WTC11 (cell line): ENCODE measurements around the gene C10orf67. TPM values are rescaled to one million over a fixed set of nuclear protein-coding genes. Genes with fewer than 3 reads are reported as not detected.

Experiments used
- ATAC-seq: fragments of 200-7000 bp; cut with Tn5 transposase; 2 replicates; pipeline ENCODE4 v1.10.0; 2021; ENCODE audit warnings: mild to moderate bottlenecking, moderate library complexity
- CTCF ChIA-PET: fragments of 300-600 bp; sonication (Branson Sonifier 250); formaldehyde crosslinking; loops from one replicate; lab custom pipeline; 2021; ENCODE audit warnings: antibody characterized with exemption; lab: Charles Lee
- POLR2A ChIA-PET: fragments of 350-600 bp; sonication (Branson Sonifier 250); formaldehyde crosslinking; loops from one replicate; lab custom pipeline; 2021; ENCODE audit warnings: antibody characterized with exemption; lab: Charles Lee
- DNase-seq: peaks from one replicate; pipeline ENCODE4 v3.0.0; 2021; ENCODE audit warnings: low spot score
- H3K27ac Mint-ChIP-seq: 2 replicates; pipeline ENCODE4 v1.8.0; 2021; ENCODE audit warnings: mixed read lengths
- H3K27me3 Mint-ChIP-seq: 2 replicates; pipeline ENCODE4 v1.8.0; 2021; ENCODE audit warnings: low read depth, mild to moderate bottlenecking, moderate library complexity, mixed read lengths
- H3K36me3 Mint-ChIP-seq: 2 replicates; pipeline ENCODE4 v1.8.0; 2021; ENCODE audit warnings: mixed read lengths
- H3K4me1 Mint-ChIP-seq: 2 replicates; pipeline ENCODE4 v1.8.0; 2022; ENCODE audit warnings: mixed read lengths
- H3K4me3 Mint-ChIP-seq: 2 replicates; pipeline ENCODE4 v1.8.0; 2021; ENCODE audit warnings: mild to moderate bottlenecking, moderate library complexity, mixed read lengths
- H3K9me3 Mint-ChIP-seq: 2 replicates; pipeline ENCODE4 v1.8.0; 2021; ENCODE audit warnings: mixed read lengths
- ATF2 ChIP-seq: sonication (generic); formaldehyde crosslinking; IDR thresholded peaks from 2 replicates; pipeline ENCODE4 v1.8.1; 2022; ENCODE audit warnings: low read depth, missing genetic modification reagents, borderline replicate concordance
- CREM ChIP-seq: sonication (generic); formaldehyde crosslinking; IDR thresholded peaks from 2 replicates; pipeline ENCODE4 v1.8.1; 2022; ENCODE audit warnings: mild to moderate bottlenecking, missing genetic modification reagents, moderate library complexity
- GABPB1 ChIP-seq: sonication (generic); formaldehyde crosslinking; IDR thresholded peaks from 2 replicates; pipeline ENCODE4 v1.8.1; 2023; ENCODE audit warnings: mild to moderate bottlenecking, missing genetic modification reagents
- JAZF1 ChIP-seq: fragments of 250-450 bp; sonication (Bioruptor Pico); IDR thresholded peaks from 2 replicates; pipeline ENCODE4 v1.9.0; 2021; ENCODE audit warnings: moderate library complexity, mild to moderate bottlenecking, inconsistent platforms
- NFYB ChIP-seq: sonication (generic); formaldehyde crosslinking; conservative IDR thresholded peaks from 2 replicates; pipeline ENCODE4 v1.8.0; 2022; ENCODE audit warnings: low read depth, missing genetic modification reagents
- SMAD3 ChIP-seq: sonication (generic); formaldehyde crosslinking; IDR thresholded peaks from 2 replicates; pipeline ENCODE4 v1.8.0; 2022; ENCODE audit warnings: missing genetic modification reagents, mild to moderate bottlenecking, borderline replicate concordance
- STAT6 ChIP-seq: sonication (generic); formaldehyde crosslinking; conservative IDR thresholded peaks from 2 replicates; pipeline ENCODE4 v1.8.1; 2023; ENCODE audit warnings: mild to moderate bottlenecking, low read depth, missing genetic modification reagents, moderate library complexity
- ZBTB21 ChIP-seq: sonication (generic); formaldehyde crosslinking; IDR thresholded peaks from 2 replicates; pipeline ENCODE4 v1.8.1; 2023; ENCODE audit warnings: mild to moderate bottlenecking, missing genetic modification reagents, borderline replicate concordance
- ZNF263 ChIP-seq: sonication (generic); formaldehyde crosslinking; IDR thresholded peaks from 2 replicates; pipeline ENCODE4 v1.8.1; 2022; ENCODE audit warnings: low read depth, mild to moderate bottlenecking, moderate library complexity, missing genetic modification reagents
- ZNF281 ChIP-seq: sonication (generic); formaldehyde crosslinking; IDR thresholded peaks from 2 replicates; pipeline ENCODE4 v1.8.0; 2023; ENCODE audit warnings: mild to moderate bottlenecking, missing genetic modification reagents
- total RNA-seq: library from RNA; stranded (reverse); gene quantifications from 3 replicates; pipeline ENCODE4 v1.2.3, GENCODE V29; 2021
- TF ChIP-seq, protein P1 (sequence below): sonication (generic); formaldehyde crosslinking; IDR thresholded peaks from 2 replicates; pipeline ENCODE4 v1.8.0; 2022; ENCODE audit warnings: missing genetic modification reagents
- TF ChIP-seq, protein P2 (sequence below): sonication (generic); formaldehyde crosslinking; IDR thresholded peaks from 2 replicates; pipeline ENCODE4 v1.8.0; 2022; ENCODE audit warnings: mild to moderate bottlenecking, missing genetic modification reagents
- TF ChIP-seq, protein P3 (sequence below): sonication (generic); formaldehyde crosslinking; IDR thresholded peaks from 2 replicates; pipeline ENCODE4 v1.8.1; 2023; ENCODE audit warnings: mild to moderate bottlenecking, missing genetic modification reagents, moderate library complexity

C10orf67 gene
- total RNA-seq, 1 experiment from 2014 or later, result not detected

DNA sequence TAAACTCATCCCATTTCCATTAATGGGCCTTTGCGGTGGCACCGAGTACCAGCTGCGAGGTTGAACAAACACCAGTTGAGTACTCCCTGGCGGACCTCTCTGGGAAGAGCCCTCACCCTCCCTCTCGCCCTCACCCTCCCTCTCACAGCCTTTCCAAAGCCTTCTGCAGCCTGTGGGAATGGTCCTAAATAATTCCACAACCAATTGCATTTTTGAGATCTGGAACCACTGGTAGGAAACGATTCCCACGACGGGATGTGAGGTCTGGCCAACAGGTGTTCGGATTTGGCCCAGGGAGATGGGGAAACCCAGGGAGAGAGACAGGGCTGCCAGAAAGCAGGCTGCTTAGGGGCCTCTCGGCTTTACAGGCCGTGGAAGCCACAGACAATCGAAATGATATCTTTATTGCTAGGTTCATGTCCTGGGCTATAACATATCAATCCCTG is 147.2 kb downstream of the C10orf67 start:
- no peak for ATAC-seq
- H3K36me3 Mint-ChIP-seq, result no peaks in the 10 kb centered on the region
- no peak overlapping the region for H3K4me3 Mint-ChIP-seq
- H3K27me3 Mint-ChIP-seq, result peaks cover 98% of the 10 kb centered on the region
- ChIA-PET CTCF (no interaction called here), POLR2A (no interaction called here)
- H3K4me1 Mint-ChIP-seq, result peaks cover 53% of the 10 kb centered on the region
- H3K27ac Mint-ChIP-seq, result no peak overlapping the region
- TF ChIP-seq CREM (CRISPR knock-in tag) (no peak), ATF2 (CRISPR knock-in tag) (no peak), JAZF1 (CRISPR knock-in tag) (no peak), GABPB1 (no peak)
- TF ChIP-seq, protein P1, sequence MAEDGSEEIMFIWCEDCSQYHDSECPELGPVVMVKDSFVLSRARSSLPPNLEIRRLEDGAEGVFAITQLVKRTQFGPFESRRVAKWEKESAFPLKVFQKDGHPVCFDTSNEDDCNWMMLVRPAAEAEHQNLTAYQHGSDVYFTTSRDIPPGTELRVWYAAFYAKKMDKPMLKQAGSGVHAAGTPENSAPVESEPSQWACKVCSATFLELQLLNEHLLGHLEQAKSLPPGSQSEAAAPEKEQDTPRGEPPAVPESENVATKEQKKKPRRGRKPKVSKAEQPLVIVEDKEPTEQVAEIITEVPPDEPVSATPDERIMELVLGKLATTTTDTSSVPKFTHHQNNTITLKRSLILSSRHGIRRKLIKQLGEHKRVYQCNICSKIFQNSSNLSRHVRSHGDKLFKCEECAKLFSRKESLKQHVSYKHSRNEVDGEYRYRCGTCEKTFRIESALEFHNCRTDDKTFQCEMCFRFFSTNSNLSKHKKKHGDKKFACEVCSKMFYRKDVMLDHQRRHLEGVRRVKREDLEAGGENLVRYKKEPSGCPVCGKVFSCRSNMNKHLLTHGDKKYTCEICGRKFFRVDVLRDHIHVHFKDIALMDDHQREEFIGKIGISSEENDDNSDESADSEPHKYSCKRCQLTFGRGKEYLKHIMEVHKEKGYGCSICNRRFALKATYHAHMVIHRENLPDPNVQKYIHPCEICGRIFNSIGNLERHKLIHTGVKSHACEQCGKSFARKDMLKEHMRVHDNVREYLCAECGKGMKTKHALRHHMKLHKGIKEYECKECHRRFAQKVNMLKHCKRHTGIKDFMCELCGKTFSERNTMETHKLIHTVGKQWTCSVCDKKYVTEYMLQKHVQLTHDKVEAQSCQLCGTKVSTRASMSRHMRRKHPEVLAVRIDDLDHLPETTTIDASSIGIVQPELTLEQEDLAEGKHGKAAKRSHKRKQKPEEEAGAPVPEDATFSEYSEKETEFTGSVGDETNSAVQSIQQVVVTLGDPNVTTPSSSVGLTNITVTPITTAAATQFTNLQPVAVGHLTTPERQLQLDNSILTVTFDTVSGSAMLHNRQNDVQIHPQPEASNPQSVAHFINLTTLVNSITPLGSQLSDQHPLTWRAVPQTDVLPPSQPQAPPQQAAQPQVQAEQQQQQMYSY, result no peak
- TF ChIP-seq, all 79 proteins: peak for 0
- no peak for DNase-seq
- H3K9me3 Mint-ChIP-seq, result no peaks in the 10 kb centered on the region

- TF ChIP-seq, protein P1, result peak; percentile 57; the same call in 1 of the 2 replicates
- TF ChIP-seq, protein P2, sequence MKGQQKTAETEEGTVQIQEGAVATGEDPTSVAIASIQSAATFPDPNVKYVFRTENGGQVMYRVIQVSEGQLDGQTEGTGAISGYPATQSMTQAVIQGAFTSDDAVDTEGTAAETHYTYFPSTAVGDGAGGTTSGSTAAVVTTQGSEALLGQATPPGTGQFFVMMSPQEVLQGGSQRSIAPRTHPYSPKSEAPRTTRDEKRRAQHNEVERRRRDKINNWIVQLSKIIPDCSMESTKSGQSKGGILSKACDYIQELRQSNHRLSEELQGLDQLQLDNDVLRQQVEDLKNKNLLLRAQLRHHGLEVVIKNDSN (CRISPR knock-in tag), result no peak
- no peak for TF ChIP-seq NFYB (CRISPR knock-in tag)
- Mint-ChIP-seq H3K9me3 (no peaks in the 10 kb centered on the region), H3K4me1 (peaks cover 50% of the 10 kb centered on the region), H3K27ac (no peak overlapping the region), H3K27me3 (peaks cover 98% of the 10 kb centered on the region), H3K4me3 (no peak overlapping the region), H3K36me3 (no peaks in the 10 kb centered on the region)
- no peak for DNase-seq
- ChIA-PET CTCF (interaction anchor here (0.9 kb wide), 1 partner anchor 97 kb away, joined by 3 read pairs; no protein-coding TSS in a partner anchor), POLR2A (no interaction called here)
- ATAC-seq, result no peak
Observed at GRCh38 chr10:23196915-23197314, 147.7 kb downstream of the C10orf67 start.

- no peak for DNase-seq
- no peaks in the 10 kb centered on the region for H3K9me3 Mint-ChIP-seq
- POLR2A ChIA-PET, result no interaction called here
- H3K27me3 Mint-ChIP-seq, result peaks cover 98% of the 10 kb centered on the region
- 0 out of 2 replicates have a peak overlapping the region, but pooled peaks have one; percentile 20 for H3K4me3 Mint-ChIP-seq
- H3K36me3 Mint-ChIP-seq, result no peaks in the 10 kb centered on the region
- CTCF ChIA-PET, result interaction anchor here (0.9 kb wide), 1 partner anchor 97 kb away, joined by 3 read pairs; no protein-coding TSS in a partner anchor
- H3K27ac Mint-ChIP-seq, result no peak overlapping the region
- ATAC-seq, result no peak
- peaks cover 44% of the 10 kb centered on the region for H3K4me1 Mint-ChIP-seq
- TF ChIP-seq ZNF281 (CRISPR knock-in tag) (no peak), ZNF263 (no peak), JAZF1 (CRISPR knock-in tag) (no peak), SMAD3 (CRISPR knock-in tag) (no peak), ZBTB21 (no peak), STAT6 (CRISPR knock-in tag) (no peak)
- TF ChIP-seq, protein P3, sequence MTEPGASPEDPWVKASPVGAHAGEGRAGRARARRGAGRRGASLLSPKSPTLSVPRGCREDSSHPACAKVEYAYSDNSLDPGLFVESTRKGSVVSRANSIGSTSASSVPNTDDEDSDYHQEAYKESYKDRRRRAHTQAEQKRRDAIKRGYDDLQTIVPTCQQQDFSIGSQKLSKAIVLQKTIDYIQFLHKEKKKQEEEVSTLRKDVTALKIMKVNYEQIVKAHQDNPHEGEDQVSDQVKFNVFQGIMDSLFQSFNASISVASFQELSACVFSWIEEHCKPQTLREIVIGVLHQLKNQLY (CRISPR knock-in tag), result no peak
Observed at GRCh38 chr10:23195846-23196600, 148.6 kb downstream of the C10orf67 start.
